ENCODE results near the gene KCNMA1. TPM values are rescaled to one million over a fixed set of nuclear protein-coding genes. Genes with fewer than 3 reads are reported as not detected.

The KCNMA1 gene
- total RNA-seq, 3 donors from 2014 or later: 45.4 to 312 (median 62.4) TPM

DNA sequence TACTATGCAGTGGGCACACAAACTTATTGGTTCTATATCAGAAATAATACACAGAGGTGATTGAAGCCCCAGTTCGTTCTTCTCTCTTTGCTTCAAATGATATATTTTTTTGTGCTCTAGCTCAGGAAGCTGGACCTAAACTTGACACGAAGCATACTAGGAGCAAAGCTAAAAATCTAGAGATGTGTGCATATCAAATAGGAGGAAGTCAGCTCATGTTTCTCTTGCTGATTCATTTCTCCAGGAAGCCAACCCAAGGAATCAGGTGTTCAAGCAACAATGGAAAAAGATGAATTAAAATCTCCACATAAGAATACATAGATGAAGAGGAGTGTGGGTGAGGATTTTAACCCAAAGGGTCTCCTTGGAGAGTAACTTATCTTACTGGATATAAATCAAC lies 432.5 kb downstream of the KCNMA1 start:
- Histone ChIP-seq H3K4me3 (no peak overlapping the region), H3K4me1 (ENCODE audit: low read depth) (no peaks in the 10 kb centered on the region), H3K9me3 (no peaks in the 10 kb centered on the region), H3K36me3 (ENCODE audit: low read depth) (no peaks in the 10 kb centered on the region)
- DNase-seq (no peak), ATAC-seq (no peak)
- TF ChIP-seq, protein P1, sequence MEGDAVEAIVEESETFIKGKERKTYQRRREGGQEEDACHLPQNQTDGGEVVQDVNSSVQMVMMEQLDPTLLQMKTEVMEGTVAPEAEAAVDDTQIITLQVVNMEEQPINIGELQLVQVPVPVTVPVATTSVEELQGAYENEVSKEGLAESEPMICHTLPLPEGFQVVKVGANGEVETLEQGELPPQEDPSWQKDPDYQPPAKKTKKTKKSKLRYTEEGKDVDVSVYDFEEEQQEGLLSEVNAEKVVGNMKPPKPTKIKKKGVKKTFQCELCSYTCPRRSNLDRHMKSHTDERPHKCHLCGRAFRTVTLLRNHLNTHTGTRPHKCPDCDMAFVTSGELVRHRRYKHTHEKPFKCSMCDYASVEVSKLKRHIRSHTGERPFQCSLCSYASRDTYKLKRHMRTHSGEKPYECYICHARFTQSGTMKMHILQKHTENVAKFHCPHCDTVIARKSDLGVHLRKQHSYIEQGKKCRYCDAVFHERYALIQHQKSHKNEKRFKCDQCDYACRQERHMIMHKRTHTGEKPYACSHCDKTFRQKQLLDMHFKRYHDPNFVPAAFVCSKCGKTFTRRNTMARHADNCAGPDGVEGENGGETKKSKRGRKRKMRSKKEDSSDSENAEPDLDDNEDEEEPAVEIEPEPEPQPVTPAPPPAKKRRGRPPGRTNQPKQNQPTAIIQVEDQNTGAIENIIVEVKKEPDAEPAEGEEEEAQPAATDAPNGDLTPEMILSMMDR (IDR thresholded peaks at IDR 0.05): no peak
- intact Hi-C loops (cut with DNase I, micrococcal nuclease): no loop called here

DNA sequence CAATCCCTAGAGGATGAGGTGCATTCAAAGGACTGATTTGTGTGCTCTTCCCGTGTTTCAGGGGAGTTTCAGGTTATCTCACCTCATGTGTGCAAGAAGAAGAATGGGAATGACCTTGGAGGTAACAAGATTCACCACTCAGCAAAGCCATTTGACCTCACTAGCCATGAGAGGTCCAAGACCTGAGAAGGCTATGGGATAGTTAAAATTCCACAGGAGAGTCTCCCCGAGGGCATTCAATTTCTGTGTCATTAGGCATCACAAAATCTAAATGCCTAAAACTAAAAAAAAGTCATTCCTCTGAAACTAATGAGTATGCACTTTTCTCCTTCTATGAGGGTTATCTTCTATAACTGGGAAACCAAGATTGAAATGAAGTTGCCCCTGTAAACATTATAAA lies 433.4 kb downstream of the KCNMA1 start:
- Histone ChIP-seq H3K4me1 (ENCODE audit: low read depth) (no peaks in the 10 kb centered on the region), H3K4me3 (no peak overlapping the region), H3K36me3 (ENCODE audit: low read depth) (no peaks in the 10 kb centered on the region), H3K9me3 (no peaks in the 10 kb centered on the region)
- DNase-seq: no peak
- intact Hi-C loops (cut with DNase I, micrococcal nuclease): no loop called here
- TF ChIP-seq, protein P1 (IDR thresholded peaks at IDR 0.05): no peak
- ATAC-seq: no peak

DNA sequence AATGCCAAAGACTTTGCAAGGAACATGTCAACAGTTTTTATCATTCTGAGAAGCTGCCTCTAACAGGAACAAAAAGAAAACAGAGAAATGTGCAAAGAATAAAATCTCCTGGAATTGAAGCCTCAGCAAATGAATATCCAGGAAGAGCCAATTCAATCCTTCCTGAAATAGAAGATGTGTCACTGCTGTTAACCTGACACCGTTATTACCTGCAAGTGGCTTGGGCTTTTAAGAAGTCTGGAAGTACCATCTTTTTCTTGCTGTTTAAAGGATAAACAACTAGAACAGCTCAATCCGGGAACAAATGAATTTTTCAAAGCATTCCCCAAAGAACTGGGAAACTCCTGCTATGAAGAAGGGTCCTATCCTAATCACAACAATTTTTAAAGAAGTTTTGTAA lies 434.8 kb downstream of the KCNMA1 start:
- TF ChIP-seq, protein P1 (IDR thresholded peaks at IDR 0.05): no peak
- Histone ChIP-seq H3K36me3 (ENCODE audit: low read depth) (no peaks in the 10 kb centered on the region), H3K4me1 (ENCODE audit: low read depth) (no peaks in the 10 kb centered on the region), H3K9me3 (no peaks in the 10 kb centered on the region), H3K4me3 (no peak overlapping the region)
- intact Hi-C loops (cut with DNase I, micrococcal nuclease): no loop called here
- DNase-seq (no peak), ATAC-seq (no peak)

DNA sequence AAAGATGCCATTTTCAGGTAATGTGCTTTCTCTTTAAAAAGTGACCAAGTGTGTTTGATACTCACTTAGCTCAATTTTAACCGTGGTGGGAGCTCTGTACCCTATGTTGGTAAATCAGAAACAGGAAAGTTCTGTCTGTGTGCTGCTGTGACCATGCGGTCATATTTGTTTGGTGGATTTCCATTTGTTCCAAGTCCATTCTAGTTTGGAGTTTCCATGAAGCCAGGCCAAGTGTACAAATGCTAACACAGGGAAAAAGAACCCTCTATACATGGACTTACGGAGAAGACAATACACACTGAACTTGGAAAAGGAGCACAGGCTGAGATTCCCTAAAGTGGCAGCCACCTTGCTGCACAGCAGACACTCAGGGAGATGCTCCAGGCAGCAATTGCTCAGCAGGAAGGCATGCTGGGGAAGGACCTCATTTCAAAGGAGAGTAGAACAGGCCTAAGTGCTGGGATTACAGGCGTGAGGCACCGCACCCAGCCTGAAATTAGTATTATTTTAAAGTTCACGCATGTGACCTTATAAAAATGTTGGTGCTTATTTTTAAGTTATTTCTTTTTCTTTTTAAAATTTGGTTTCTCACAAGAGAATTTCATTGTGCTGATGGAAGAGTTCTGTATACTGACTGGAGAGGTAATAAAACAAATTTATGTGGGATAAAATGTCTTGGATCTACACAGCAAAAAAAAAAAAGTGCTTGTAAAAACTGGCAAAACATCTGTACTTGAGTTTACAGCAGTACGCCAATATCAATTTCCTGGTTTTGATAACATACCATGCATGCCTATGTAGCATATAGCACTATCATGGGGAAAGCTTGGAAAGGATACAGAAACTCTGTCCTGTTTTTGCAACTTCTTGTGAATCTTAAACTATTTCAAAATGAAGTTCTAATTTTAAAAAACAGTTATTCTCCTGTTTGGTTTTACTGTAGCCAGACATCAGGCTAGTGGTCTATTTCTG lies 436.2 kb downstream of the KCNMA1 start:
- H3K9me3 ChIP-seq: no peaks in the 10 kb centered on the region
- no peak overlapping the region for H3K4me3 ChIP-seq
- TF ChIP-seq, protein P1 (IDR thresholded peaks at IDR 0.05): no peak
- ATAC-seq: no peak
- H3K4me1 ChIP-seq (ENCODE audit: low read depth): no peaks in the 10 kb centered on the region
- intact Hi-C loops (cut with DNase I, micrococcal nuclease): no loop called here
- H3K36me3 ChIP-seq (ENCODE audit: low read depth): no peaks in the 10 kb centered on the region
- no peak for DNase-seq

DNA sequence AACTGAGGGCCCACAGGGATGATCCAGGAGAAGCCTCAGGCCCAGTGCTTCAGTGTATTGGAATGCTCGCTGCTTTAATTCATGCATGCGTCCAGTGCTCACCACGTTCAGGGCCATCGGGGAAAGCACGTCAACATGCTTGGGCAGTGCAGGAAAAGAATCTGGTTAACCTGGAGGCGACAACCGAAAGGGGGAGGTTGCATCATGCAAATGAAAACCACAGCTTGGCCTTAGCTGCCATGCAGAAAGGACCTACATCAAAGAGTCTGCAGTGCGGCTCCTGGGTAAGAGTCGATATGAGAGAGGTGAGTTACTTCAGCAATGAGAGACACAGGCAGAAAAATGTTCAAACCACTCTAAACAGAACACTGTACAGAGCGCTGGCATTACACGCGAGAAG lies 440.1 kb downstream of the KCNMA1 start:
- DNase-seq (no peak), ATAC-seq (no peak)
- intact Hi-C loops (cut with DNase I, micrococcal nuclease): no loop called here
- Histone ChIP-seq H3K4me3 (no peak overlapping the region), H3K9me3 (no peaks in the 10 kb centered on the region), H3K36me3 (ENCODE audit: low read depth) (no peaks in the 10 kb centered on the region), H3K4me1 (ENCODE audit: low read depth) (no peaks in the 10 kb centered on the region)
- TF ChIP-seq, protein P1 (IDR thresholded peaks at IDR 0.05): no peak
